K562 (cell line): ENCODE measurements around the gene NTRK3. TPM values are rescaled to one million over a fixed set of nuclear protein-coding genes. Genes with fewer than 3 reads are reported as not detected.

Source experiments
- ATAC-seq: fragments of 200-7000 bp; cut with Tn5 transposase; 3 replicates; pipeline ENCODE4 v1.9.1; 2020; ENCODE audit warnings: moderate library complexity
- BruUV-seq: library from RNA; stranded (reverse); fragments of 400-500 nt; replicated peaks from 2 replicates; lab custom pipeline; 2021; lab: Mats Ljungman, UMichigan
- CTCF ChIA-PET: fragments of 300-600 bp; formaldehyde crosslinking; extraction: SDS; loops from one replicate; lab custom pipeline; 2021; ENCODE audit warnings: low intra/inter-chr PET ratio; lab: Yijun Ruan, JAX
- POLR2A ChIA-PET: fragments of 300-600, 350-650 bp; sonication (Branson Sonifier 250); formaldehyde crosslinking; extraction: SDS; loops from one replicate; lab custom pipeline; 2021; ENCODE audit warnings: antibody characterized with exemption, inconsistent platforms; lab: Yijun Ruan, JAX
- DNase-seq, 4 experiments: peaks; one replicate each; pipeline versions ENCODE4 v3.0.0 to v3.0.0-alpha.2; 2011 to 2018; ENCODE audit warnings: low spot score in 3 of 4, mixed read lengths in 3 of 4; ENCODE audit errors: extremely low read depth in 1 of 4
- FAIRE-seq: peaks from 2 replicates; lab custom pipeline; 2011; peaks lifted over from hg19 to GRCh38; lab: Jason Lieb, UNC
- H2AFZ ChIP-seq: 2 replicates; pipeline ENCODE4 v1.6.0; 2011; ENCODE audit warnings: low read depth, low read length, control low read depth, inconsistent platforms
- H3K27ac ChIP-seq: fragments of 200-600 bp; 3 replicates; pipeline ENCODE4 v1.8.0; 2011; ENCODE audit warnings: low read depth, mild to moderate bottlenecking, control low read depth, inconsistent platforms, low read length, moderate library complexity, mixed read lengths; ENCODE audit errors: extremely low read depth
- H3K27me3 ChIP-seq, 2 experiments: fragments of 300-600 bp in 1 of 2; 2 replicates in 1 of 2; 3 replicates in 1 of 2; pipeline versions ENCODE4 v1.6.0 to v1.8.0; 2011; ENCODE audit warnings: inconsistent platforms in 2 of 2, low read length in 2 of 2, mild to moderate bottlenecking in 1 of 2, mixed read lengths in 1 of 2, moderate library complexity in 1 of 2; ENCODE audit not compliant: control insufficient read depth in 2 of 2, insufficient read depth in 2 of 2
- H3K36me3 ChIP-seq: fragments of 300-600 bp; 3 replicates; pipeline ENCODE4 v1.8.0; 2011; ENCODE audit warnings: mild to moderate bottlenecking, low read length, inconsistent platforms; ENCODE audit not compliant: control insufficient read depth, insufficient read depth
- H3K4me1 ChIP-seq, 2 experiments: fragments of 200-600 bp in 1 of 2; replicated peaks in 1 of 2; 2 replicates in 1 of 2; 3 replicates in 1 of 2; pipeline versions ENCODE4 v1.5.1 to v1.8.0; 2011; ENCODE audit warnings: inconsistent platforms in 2 of 2, low read length in 2 of 2, mild to moderate bottlenecking in 1 of 2, mixed read lengths in 1 of 2, moderate library complexity in 1 of 2; ENCODE audit not compliant: control insufficient read depth in 2 of 2, insufficient read depth in 2 of 2
- H3K4me2 ChIP-seq: 2 replicates; pipeline ENCODE4 v1.6.1; 2011; ENCODE audit warnings: low read length, control low read depth, inconsistent platforms, mixed read lengths; ENCODE audit not compliant: insufficient read depth
- H3K4me3 ChIP-seq: fragments of 200-600 bp; sonication (generic), shearing (Covaris generic); 2 replicates; pipeline ENCODE4 v1.5.1; 2016; ENCODE audit warnings: control low read depth, inconsistent platforms
- H3K79me2 ChIP-seq: fragments of 200-600 bp; 3 replicates; pipeline ENCODE4 v1.8.0; 2011; ENCODE audit warnings: low read length, inconsistent platforms; ENCODE audit not compliant: control insufficient read depth, insufficient read depth
- H3K9ac ChIP-seq, 2 experiments: 2 replicates each; pipeline versions ENCODE4 v1.6.0 to v1.6.1; 2011; ENCODE audit warnings: low read depth in 2 of 2, low read length in 2 of 2, control low read depth in 1 of 2, inconsistent platforms in 1 of 2, mild to moderate bottlenecking in 1 of 2, mixed read lengths in 1 of 2; ENCODE audit not compliant: insufficient read depth in 1 of 2
- H3K9me1 ChIP-seq: one replicate; pipeline ENCODE4 v1.6.0; 2011; ENCODE audit warnings: inconsistent platforms, mild to moderate bottlenecking, low read length, moderate library complexity; ENCODE audit not compliant: control insufficient read depth, insufficient read depth
- H3K9me3 ChIP-seq: replicated peaks from 2 replicates; pipeline ENCODE4 v1.5.1; 2011; ENCODE audit warnings: low read depth, low read length, inconsistent platforms; ENCODE audit not compliant: control insufficient read depth, insufficient read depth
- H4K20me1 ChIP-seq: replicated peaks from 2 replicates; pipeline ENCODE4 v1.6.1; 2011; ENCODE audit warnings: low read length, inconsistent platforms, mixed read lengths; ENCODE audit not compliant: control insufficient read depth, insufficient read depth
- HDAC8 ChIP-seq: fragments of 450-650 bp; IDR thresholded peaks from 2 replicates; pipeline ENCODE4 v1.6.1; 2016; ENCODE audit warnings: mild to moderate bottlenecking, missing genetic modification characterization, moderate library complexity, missing compliant biosample characterization
- HNRNPL ChIP-seq: fragments of 200-400 bp; formaldehyde crosslinking; IDR thresholded peaks from 2 replicates; pipeline ENCODE4 v1.6.1; 2017; ENCODE audit warnings: low read depth, mild to moderate bottlenecking, low read length
- MECOM ChIP-seq: fragments of 250-450 bp; sonication (Bioruptor Pico); IDR thresholded peaks from 2 replicates; pipeline ENCODE4 v1.8.0; 2022; ENCODE audit warnings: inconsistent platforms
- MEF2D ChIP-seq: conservative IDR thresholded peaks from 2 replicates; pipeline ENCODE4 v1.6.1; 2016; ENCODE audit warnings: low read depth, missing genetic modification characterization, missing compliant biosample characterization
- NCOA1 ChIP-seq: fragments of 450-650 bp; IDR thresholded peaks from 2 replicates; pipeline ENCODE4 v1.6.1; 2016; ENCODE audit warnings: low read depth
- NFIC ChIP-seq: fragments of 450-650 bp; IDR thresholded peaks from 2 replicates; pipeline ENCODE4 v1.6.1; 2017; ENCODE audit warnings: mild to moderate bottlenecking, inconsistent platforms
- OTX1 ChIP-seq: fragments of 450-650 bp; formaldehyde crosslinking; IDR thresholded peaks from 2 replicates; pipeline ENCODE4 v1.4.0; 2022; ENCODE audit warnings: mild to moderate bottlenecking
- RBM22 ChIP-seq: fragments of 200-400 bp; formaldehyde crosslinking; IDR thresholded peaks from 2 replicates; pipeline ENCODE4 v1.6.1; 2018; ENCODE audit warnings: low read length, low read depth; ENCODE audit not compliant: poor library complexity, severe bottlenecking
- RHOXF2B ChIP-seq: fragments of 250-450 bp; sonication (Bioruptor Pico); conservative IDR thresholded peaks from 2 replicates; pipeline ENCODE4 v1.5.1; 2021
- SMARCA4 ChIP-seq: fragments of 450-650 bp; IDR thresholded peaks from 2 replicates; pipeline ENCODE4 v1.6.1; 2016
- TEAD2 ChIP-seq: fragments of 450-650 bp; IDR thresholded peaks from 2 replicates; pipeline ENCODE4 v1.6.1; 2016; ENCODE audit warnings: missing genetic modification characterization, control low read depth, missing compliant biosample characterization
- ZBED1 ChIP-seq: IDR thresholded peaks from 2 replicates; pipeline ENCODE4 v1.6.1; 2014
- ZNF699 ChIP-seq: fragments of 250-450 bp; sonication (Bioruptor Pico); IDR thresholded peaks from 2 replicates; pipeline ENCODE4 v1.8.0; 2021; ENCODE audit warnings: mild to moderate bottlenecking, moderate library complexity; ENCODE audit not compliant: insufficient replicate concordance
- ZNF778 ChIP-seq: fragments of 450-650 bp; formaldehyde crosslinking; IDR thresholded peaks from 2 replicates; pipeline ENCODE4 v1.4.0; 2020; ENCODE audit warnings: mild to moderate bottlenecking, moderate library complexity
- WGBS: fragments of 100-300 bp; shearing (Covaris generic); methylation state at CpG from one replicate; pipeline ENCODE4 v1.1.6; 2016; ENCODE audit warnings: low coverage, mixed read lengths; ENCODE audit not compliant: insufficient coverage; ENCODE audit errors: missing lambda C conversion rate; 5-methylcytosine and 5-hydroxymethylcytosine counted together
- in situ Hi-C: fragments of 300-500 bp; cut with MboI; formaldehyde crosslinking; loops from 4 replicates; pipeline ENCODE4 v1.15.0; 2018; ENCODE audit warnings: inconsistent platforms, mixed read lengths
- intact Hi-C: fragments of 100-400 bp; cut with micrococcal nuclease; formaldehyde crosslinking; loops from 2 replicates; pipeline ENCODE4 v1.14.2; 2022
- polyA plus RNA-seq, 8 experiments: library from polyadenylated mRNA; depleted of rRNA in 4 of 8; stranded (reverse) in 5 of 8; unstranded in 3 of 8; fragments of >200 nt; fragmentation: Nextera tagmentation in 2 of 8; fragmentation: Illumina TruSeq in 1 of 8; extraction: Ambion mirVana in 2 of 8; extraction: Trizol in 1 of 8; gene quantifications; 2 replicates each; pipeline versions ENCODE4 v1.2.1 to v1.2.3, GENCODE V29; 2011 to 2014; ENCODE audit warnings: inconsistent platforms in 1 of 8, missing spikeins in 1 of 8
- total RNA-seq, 7 experiments: library from RNA; depleted of rRNA in 6 of 7; stranded (reverse); fragments of >200 nt in 6 of 7; fragmentation: Illumina TruSeq in 2 of 7; extraction: Trizol in 2 of 7; gene quantifications; 2 replicates each; pipeline versions ENCODE4 v1.2.1 to v1.2.3, GENCODE V29; 2011 to 2021; ENCODE audit warnings: low replicate concordance in 1 of 7
- TF ChIP-seq, protein P1 (sequence below): sonication (generic); formaldehyde crosslinking; IDR thresholded peaks from 2 replicates; pipeline ENCODE4 v1.8.1; 2023; ENCODE audit warnings: mild to moderate bottlenecking, missing genetic modification reagents, moderate library complexity
- TF ChIP-seq, protein P2 (sequence below): sonication (generic); formaldehyde crosslinking; IDR thresholded peaks from 2 replicates; pipeline ENCODE4 v1.8.0; 2022; ENCODE audit warnings: missing genetic modification reagents, mild to moderate bottlenecking, borderline replicate concordance
- TF ChIP-seq, protein P3 (sequence below): fragments of 450-650 bp; IDR thresholded peaks from 2 replicates; pipeline ENCODE4 v1.6.1; 2016
- TF ChIP-seq, protein P4 (sequence below): fragments of 450-650 bp; IDR thresholded peaks from 2 replicates; pipeline ENCODE4 v1.6.1; 2016; ENCODE audit warnings: borderline replicate concordance
- TF ChIP-seq, protein P5 (sequence below), 2 experiments: IDR thresholded peaks; 2 replicates each; pipeline ENCODE4 v1.6.1; 2011; ENCODE audit warnings: borderline replicate concordance in 1 of 2, control low read depth in 1 of 2, low read depth in 1 of 2, low read length in 1 of 2, mild to moderate bottlenecking in 1 of 2, mixed read lengths in 1 of 2, moderate library complexity in 1 of 2; ENCODE audit not compliant: insufficient read depth in 1 of 2, insufficient read length in 1 of 2, poor library complexity in 1 of 2, severe bottlenecking in 1 of 2; ENCODE audit errors: extremely low read depth in 1 of 2

The NTRK3 gene
- total and polyA plus RNA-seq, 9 of the 15 experiments (the other 6 are each of a cell fraction or from before 2014, with no cell fraction given) = 0.11 to 0.13 TPM; not detected in 7

DNA sequence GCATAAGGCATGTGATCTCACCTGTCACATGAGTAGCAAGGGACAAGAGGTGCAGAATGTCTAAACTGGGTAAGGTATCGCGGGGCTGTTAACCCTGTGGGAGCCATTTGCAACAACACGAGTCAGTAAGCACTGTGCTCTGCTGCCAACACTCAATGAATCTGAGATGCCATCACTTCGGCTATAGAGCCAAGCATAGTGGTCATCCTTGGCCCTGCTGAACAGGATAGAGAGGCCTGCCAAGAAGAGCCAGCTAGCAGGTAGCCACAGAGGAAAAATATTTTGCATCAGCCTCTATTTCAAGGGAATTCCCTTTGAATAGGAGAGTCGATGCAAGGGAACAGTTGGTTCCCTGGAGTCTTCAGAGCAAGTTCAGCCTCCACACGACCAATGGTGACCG is 137.8 kb downstream of the NTRK3 start:
- H3K9ac ChIP-seq = no peak overlapping the region
- no peak for ATAC-seq
- no peak overlapping the region for H3K4me2 ChIP-seq
- CTCF ChIA-PET = no interaction called here
- intact Hi-C loops (no loop called here), in situ Hi-C loops (no loop called here)
- no peaks in the 10 kb centered on the region for H3K36me3 ChIP-seq
- DNase-seq = no peak
- no peak for FAIRE-seq
- peaks cover 0 to 14% of the 10 kb centered on the region in 2 experiments; a peak in 3 of 5 replicates for H3K27me3 ChIP-seq
- no peak overlapping the region for H3K4me3 ChIP-seq
- H3K9me3 ChIP-seq = no peaks in the 10 kb centered on the region
- 0% methylated on average over 7 of the region's 7 CpGs for WGBS
- no peaks in the 10 kb centered on the region for H4K20me1 ChIP-seq
- no peaks in the 10 kb centered on the region for H3K4me1 ChIP-seq
- no peaks in the 10 kb centered on the region for H3K9me1 ChIP-seq
- no peak overlapping the region for H3K27ac ChIP-seq
- no peaks in the 10 kb centered on the region for H3K79me2 ChIP-seq
- POLR2A ChIA-PET = no interaction called here
- BruUV-seq = no TSS peak
- H2AFZ ChIP-seq = no peak overlapping the region
- TF ChIP-seq MECOM (no peak), HNRNPL (no peak), ZNF778 (CRISPR knock-in tag) (no peak), RHOXF2B (CRISPR knock-in tag) (no peak), TEAD2 (tag) (no peak), ZNF699 (no peak), SMARCA4 (no peak), ZBED1 (no peak), MEF2D (tag) (no peak), RBM22 (no peak), OTX1 (no peak), HDAC8 (tag) (no peak), NFIC (no peak), NCOA1 (no peak)
- TF ChIP-seq, protein P1, sequence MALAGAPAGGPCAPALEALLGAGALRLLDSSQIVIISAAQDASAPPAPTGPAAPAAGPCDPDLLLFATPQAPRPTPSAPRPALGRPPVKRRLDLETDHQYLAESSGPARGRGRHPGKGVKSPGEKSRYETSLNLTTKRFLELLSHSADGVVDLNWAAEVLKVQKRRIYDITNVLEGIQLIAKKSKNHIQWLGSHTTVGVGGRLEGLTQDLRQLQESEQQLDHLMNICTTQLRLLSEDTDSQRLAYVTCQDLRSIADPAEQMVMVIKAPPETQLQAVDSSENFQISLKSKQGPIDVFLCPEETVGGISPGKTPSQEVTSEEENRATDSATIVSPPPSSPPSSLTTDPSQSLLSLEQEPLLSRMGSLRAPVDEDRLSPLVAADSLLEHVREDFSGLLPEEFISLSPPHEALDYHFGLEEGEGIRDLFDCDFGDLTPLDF (CRISPR knock-in tag) = no peak
- TF ChIP-seq, protein P2, sequence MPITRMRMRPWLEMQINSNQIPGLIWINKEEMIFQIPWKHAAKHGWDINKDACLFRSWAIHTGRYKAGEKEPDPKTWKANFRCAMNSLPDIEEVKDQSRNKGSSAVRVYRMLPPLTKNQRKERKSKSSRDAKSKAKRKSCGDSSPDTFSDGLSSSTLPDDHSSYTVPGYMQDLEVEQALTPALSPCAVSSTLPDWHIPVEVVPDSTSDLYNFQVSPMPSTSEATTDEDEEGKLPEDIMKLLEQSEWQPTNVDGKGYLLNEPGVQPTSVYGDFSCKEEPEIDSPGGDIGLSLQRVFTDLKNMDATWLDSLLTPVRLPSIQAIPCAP (CRISPR knock-in tag) = no peak
- TF ChIP-seq, protein P3, sequence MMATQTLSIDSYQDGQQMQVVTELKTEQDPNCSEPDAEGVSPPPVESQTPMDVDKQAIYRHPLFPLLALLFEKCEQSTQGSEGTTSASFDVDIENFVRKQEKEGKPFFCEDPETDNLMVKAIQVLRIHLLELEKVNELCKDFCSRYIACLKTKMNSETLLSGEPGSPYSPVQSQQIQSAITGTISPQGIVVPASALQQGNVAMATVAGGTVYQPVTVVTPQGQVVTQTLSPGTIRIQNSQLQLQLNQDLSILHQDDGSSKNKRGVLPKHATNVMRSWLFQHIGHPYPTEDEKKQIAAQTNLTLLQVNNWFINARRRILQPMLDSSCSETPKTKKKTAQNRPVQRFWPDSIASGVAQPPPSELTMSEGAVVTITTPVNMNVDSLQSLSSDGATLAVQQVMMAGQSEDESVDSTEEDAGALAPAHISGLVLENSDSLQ = no peak
- TF ChIP-seq, protein P4, sequence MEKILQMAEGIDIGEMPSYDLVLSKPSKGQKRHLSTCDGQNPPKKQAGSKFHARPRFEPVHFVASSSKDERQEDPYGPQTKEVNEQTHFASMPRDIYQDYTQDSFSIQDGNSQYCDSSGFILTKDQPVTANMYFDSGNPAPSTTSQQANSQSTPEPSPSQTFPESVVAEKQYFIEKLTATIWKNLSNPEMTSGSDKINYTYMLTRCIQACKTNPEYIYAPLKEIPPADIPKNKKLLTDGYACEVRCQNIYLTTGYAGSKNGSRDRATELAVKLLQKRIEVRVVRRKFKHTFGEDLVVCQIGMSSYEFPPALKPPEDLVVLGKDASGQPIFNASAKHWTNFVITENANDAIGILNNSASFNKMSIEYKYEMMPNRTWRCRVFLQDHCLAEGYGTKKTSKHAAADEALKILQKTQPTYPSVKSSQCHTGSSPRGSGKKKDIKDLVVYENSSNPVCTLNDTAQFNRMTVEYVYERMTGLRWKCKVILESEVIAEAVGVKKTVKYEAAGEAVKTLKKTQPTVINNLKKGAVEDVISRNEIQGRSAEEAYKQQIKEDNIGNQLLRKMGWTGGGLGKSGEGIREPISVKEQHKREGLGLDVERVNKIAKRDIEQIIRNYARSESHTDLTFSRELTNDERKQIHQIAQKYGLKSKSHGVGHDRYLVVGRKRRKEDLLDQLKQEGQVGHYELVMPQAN = no peak
- TF ChIP-seq, protein P5, sequence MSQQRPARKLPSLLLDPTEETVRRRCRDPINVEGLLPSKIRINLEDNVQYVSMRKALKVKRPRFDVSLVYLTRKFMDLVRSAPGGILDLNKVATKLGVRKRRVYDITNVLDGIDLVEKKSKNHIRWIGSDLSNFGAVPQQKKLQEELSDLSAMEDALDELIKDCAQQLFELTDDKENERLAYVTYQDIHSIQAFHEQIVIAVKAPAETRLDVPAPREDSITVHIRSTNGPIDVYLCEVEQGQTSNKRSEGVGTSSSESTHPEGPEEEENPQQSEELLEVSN (IDR thresholded peaks at IDR 0.05; ENCODE audit: borderline replicate concordance in 1 of 2, extremely low read depth in 1 of 2, insufficient read depth in 1 of 2, insufficient read length in 1 of 2, low read depth in 1 of 2, low read length in 1 of 2, poor library complexity in 1 of 2, severe bottlenecking in 1 of 2) = no peak
